ENCODE measurements around the gene CRP. TPM values are rescaled to one million over a fixed set of nuclear protein-coding genes. Genes with fewer than 3 reads are reported as not detected.
"Not testable (repeated sequence)": the region's sequence is repeated elsewhere in the genome, so short reads cannot be mapped to it uniquely, and the experiment has no call there.

Gene CRP
- total RNA-seq, 1 donor from 2014 or later = not detected

DNA sequence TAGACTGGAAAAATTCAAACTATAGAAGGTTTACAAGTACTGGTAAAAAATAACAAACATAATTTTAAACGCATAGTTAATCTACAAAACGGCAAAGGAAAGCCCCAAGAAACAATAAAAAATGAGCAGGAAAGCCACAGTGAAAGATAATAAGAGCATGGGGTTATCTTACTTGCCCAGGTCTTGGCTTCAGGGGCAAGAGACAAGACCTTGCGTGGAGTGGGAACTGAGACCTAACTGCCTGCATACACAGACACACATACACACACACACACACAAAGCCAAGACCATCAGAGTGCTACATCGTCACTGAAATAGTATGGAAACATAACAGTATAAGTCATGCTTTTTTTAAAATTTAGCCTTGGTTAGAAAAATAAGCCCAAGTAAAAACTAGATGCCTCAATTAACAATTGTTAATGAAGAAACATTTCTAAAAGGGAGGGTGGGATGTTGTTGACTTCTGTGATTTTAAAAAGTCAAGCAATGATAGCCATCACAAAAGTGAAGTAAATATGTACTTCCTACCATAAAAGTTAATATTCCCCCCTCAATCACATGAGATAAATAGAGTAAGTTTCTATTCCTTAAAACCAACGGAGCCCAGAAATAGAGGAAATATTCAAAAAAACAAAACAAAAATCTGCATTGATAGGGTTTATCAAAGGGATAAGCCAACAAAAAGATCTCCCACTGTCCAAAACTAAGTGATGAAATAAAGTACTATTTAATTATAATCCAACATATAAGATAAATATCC, 29.4 kb upstream of the CRP start:
- Histone ChIP-seq H3K27me3 (ENCODE audit: low read depth) (no peaks in the 10 kb centered on the region), H3K27ac (no peak overlapping the region), H3K4me3 (no peak overlapping the region), H3K9me3 (no peaks in the 10 kb centered on the region), H3K36me3 (no peaks in the 10 kb centered on the region), H3K4me1 (no peaks in the 10 kb centered on the region)
- TF ChIP-seq, protein P1, sequence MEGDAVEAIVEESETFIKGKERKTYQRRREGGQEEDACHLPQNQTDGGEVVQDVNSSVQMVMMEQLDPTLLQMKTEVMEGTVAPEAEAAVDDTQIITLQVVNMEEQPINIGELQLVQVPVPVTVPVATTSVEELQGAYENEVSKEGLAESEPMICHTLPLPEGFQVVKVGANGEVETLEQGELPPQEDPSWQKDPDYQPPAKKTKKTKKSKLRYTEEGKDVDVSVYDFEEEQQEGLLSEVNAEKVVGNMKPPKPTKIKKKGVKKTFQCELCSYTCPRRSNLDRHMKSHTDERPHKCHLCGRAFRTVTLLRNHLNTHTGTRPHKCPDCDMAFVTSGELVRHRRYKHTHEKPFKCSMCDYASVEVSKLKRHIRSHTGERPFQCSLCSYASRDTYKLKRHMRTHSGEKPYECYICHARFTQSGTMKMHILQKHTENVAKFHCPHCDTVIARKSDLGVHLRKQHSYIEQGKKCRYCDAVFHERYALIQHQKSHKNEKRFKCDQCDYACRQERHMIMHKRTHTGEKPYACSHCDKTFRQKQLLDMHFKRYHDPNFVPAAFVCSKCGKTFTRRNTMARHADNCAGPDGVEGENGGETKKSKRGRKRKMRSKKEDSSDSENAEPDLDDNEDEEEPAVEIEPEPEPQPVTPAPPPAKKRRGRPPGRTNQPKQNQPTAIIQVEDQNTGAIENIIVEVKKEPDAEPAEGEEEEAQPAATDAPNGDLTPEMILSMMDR (IDR thresholded peaks at IDR 0.05) = no peak
- ATAC-seq (no peak), DNase-seq (no peak)
- intact Hi-C loops (cut with DNase I) = no loop called here

DNA sequence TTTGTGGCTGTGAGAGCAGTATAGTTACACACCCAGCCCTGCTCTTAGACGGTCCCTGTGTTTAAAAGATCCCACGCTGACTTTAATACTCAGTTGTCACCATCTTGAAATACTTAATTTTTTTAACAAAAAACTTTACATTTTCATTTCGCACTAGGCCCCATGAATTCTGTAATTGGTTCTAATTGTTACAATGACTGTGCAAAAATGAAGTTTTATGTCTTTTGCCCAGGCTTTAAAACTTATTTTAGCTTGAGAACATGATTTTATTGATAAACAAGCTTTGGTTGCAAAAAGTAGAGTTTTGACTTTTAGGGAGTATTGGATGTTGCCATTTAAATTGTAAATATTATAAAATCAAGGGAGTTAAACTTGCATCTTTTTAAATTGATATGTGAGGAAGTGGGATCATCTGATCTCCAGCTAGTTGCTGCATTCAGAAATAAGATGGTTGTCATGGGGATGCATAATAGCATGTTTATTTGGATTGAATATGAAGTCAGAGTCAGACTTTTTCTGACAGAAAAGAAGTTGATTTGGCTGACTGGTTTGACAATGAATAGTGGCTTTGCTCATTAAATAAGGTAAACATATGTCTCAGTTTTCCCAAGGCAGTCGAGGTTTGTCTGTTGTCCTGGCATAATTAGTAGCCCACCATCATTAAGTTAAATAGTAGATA, 23.0 kb upstream of the CRP start:
- ATAC-seq = no peak
- TF ChIP-seq, protein P1 (IDR thresholded peaks at IDR 0.05) = no peak
- Histone ChIP-seq H3K27ac (no peak overlapping the region), H3K9me3 (no peaks in the 10 kb centered on the region), H3K36me3 (no peaks in the 10 kb centered on the region), H3K27me3 (ENCODE audit: low read depth) (no peaks in the 10 kb centered on the region), H3K4me3 (no peak overlapping the region), H3K4me1 (no peaks in the 10 kb centered on the region)
- intact Hi-C loops (cut with DNase I) = no loop called here
- DNase-seq = no peak

DNA sequence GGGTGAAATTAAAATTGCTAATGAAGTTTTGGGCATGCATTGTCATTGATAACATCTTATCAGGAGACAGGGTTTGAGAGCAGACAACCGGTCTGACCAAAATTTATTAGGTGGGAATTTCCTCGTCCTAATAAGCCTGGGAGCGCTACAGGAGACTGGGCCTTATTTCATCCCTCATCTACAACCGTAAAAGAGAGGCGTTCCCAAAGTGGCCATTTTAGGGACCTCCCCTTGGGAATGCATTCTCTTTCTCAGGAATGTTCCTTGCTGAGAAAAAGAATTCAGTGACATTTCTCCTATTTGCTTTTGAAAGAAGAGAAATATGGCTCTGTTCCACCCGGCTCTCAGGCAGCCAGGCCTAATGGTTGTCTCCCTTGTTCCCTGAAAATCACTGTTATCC, 8.8 kb upstream of the CRP start:
- H3K9me3 ChIP-seq = peaks cover 33% of the 10 kb centered on the region
- DNase-seq; intact Hi-C loops (cut with DNase I); H3K27me3 ChIP-seq (ENCODE audit: low read depth); H3K4me1 ChIP-seq; H3K27ac ChIP-seq; H3K4me3 ChIP-seq; H3K36me3 ChIP-seq; ATAC-seq: not testable (repeated sequence)

DNA sequence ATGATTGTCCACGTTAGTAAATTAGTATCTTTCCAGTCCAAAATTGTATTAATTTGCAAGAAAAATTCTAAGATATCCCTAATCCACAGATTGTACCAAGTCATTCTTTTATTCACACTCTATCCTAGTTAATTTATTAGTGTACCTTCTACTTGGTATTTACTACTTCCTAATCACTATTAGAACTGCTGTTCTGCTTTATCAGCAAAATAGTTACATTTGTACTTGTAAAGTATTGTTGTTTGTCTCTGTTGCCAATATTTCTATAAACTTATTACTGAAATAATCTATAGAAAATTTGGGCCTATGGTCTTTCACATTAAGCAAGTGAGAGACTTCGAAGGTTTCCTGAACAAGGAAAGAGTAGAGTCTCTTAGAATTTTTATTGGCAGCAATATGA, 5.6 kb upstream of the CRP start:
- Histone ChIP-seq H3K27ac (no peak overlapping the region), H3K36me3 (no peaks in the 10 kb centered on the region), H3K9me3 (peaks cover 35% of the 10 kb centered on the region), H3K27me3 (ENCODE audit: low read depth) (no peaks in the 10 kb centered on the region), H3K4me3 (no peak overlapping the region), H3K4me1 (no peaks in the 10 kb centered on the region)
- DNase-seq = no peak
- TF ChIP-seq, protein P1 (IDR thresholded peaks at IDR 0.05) = no peak
- intact Hi-C loops (cut with DNase I) = no loop called here
- no peak for ATAC-seq

DNA sequence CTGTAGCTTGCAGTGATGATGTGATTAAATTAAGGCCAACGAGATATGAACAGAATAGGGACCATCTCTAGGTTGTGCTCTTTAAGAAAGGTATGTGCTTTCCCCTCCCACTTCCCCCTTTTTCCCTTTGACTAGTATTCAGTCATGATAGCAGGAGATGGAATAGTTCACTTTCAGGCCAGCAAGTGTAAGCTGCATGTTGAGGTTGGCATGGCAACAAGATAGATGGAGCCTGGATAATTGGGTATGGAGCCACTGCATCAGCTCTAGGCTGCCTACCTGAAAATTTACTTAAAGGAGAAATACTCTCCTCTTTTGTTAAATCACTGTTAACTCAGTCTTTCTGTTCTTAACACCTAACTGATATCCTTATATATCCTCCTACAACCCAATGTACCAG, 1.5 kb upstream of the CRP start:
- TF ChIP-seq, protein P1 (IDR thresholded peaks at IDR 0.05) = no peak
- no peak overlapping the region for H3K27ac ChIP-seq
- intact Hi-C loops (cut with DNase I) = no loop called here

GRCh38 chr1:159712080-159712479, 2.3 kb downstream of the CRP start:
- H3K27ac ChIP-seq = no peak overlapping the region
- DNase-seq (no peak), ATAC-seq (no peak)
- intact Hi-C loops (cut with DNase I) = no loop called here
- H3K4me1 ChIP-seq = no peaks in the 10 kb centered on the region
- H3K27me3 ChIP-seq (ENCODE audit: low read depth) = no peaks in the 10 kb centered on the region
- TF ChIP-seq, protein P1 (IDR thresholded peaks at IDR 0.05) = no peak
- no peak overlapping the region for H3K4me3 ChIP-seq
- H3K9me3 ChIP-seq = no peaks in the 10 kb centered on the region
- H3K36me3 ChIP-seq = no peaks in the 10 kb centered on the region

More for the DNA sequence above, 1.5 kb upstream of the CRP start:
- ATAC-seq (no peak), DNase-seq (no peak)
- no peaks in the 10 kb centered on the region for H3K36me3 ChIP-seq
- no peak overlapping the region for H3K4me3 ChIP-seq
- H3K4me1 ChIP-seq = no peaks in the 10 kb centered on the region
- H3K27me3 ChIP-seq (ENCODE audit: low read depth) = no peaks in the 10 kb centered on the region
- H3K9me3 ChIP-seq = peaks cover 8% of the 10 kb centered on the region
